ENCODE data around the gene MINDY2.

MINDY2 gene

DNA sequence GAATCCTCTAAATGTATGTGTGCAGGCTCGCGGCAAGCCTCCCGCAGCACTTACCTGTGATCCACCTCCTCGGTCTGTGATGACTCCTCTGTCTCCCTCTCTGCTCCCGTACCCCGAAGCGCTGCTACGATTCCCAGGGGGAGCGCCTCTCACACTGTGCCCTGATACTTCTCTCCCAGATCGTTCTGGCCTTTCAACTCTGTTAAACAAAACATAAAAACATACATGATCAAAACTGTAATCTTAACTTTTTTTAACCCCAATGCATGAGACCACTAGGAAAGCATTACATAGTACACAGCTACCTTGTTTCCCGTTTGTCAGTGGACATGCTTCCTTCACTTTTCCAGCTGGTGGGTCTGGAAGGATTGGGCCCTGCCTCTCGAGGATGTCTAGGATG lies 115.8 kb downstream of the MINDY2 start:
- no peak for DNase-seq (ENCODE audit: low spot score)

- DNase-seq (ENCODE audit: low spot score), result no peak
Observed at GRCh38 chr15:58889363-58889762, 118.3 kb downstream of the MINDY2 start.

GRCh38 chr15:58898150-58898680 lies 127.1 kb downstream of the MINDY2 start:
- DNase-seq (ENCODE audit: low spot score), result no peak

DNA sequence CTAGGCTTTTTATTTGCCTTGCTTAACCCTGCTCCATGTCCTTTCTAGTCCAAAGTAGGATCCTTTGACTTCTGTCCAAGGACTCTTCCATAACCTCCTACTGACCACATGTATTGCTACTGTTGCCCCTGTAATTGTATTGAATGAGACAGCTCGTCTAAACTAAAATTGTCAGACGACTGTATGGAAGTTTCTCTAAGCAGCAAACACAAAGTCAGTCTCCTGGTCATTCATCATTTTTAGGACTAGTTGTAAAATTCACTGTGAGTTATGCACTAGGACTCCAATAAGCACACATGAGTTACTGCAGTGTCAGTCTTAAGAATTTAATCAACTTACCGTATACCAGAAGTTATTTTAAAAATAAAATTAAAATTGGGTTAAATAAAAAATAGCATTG lies 129.5 kb downstream of the MINDY2 start:
- DNase-seq (ENCODE audit: low spot score), result no peak

DNA sequence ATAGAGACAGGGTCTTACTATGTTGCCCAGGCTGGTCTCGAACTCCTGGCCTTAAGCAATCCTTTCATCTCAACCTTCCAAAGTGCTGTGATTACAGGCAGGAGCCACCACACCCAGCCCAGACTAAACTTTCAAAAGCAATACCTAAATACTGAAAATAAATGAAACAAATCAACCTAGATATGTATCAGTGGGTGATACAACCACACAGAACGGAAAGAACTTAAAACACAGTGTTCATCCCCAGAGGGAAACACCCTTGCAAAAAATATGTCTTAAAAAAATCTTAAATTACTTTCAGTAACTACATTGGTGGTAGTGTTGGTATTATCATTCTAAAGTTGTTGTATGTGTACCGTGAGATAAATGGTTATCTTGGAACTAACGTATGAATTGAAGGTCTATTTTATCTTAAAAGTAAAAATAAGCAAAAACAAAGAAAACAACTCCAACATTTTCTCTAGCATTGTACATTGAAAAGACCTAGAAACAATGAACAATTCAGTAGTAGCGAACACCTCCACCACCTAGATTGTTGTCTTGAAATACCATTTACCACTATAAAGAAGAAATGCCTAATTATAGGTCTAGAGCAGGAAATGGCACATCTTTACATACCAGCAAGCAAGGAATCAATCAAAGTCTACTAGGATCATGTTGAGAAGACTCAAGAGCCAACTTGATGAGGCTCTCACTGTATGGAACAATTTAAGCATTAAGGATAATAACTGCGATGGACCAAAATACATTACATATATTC lies 137.6 kb downstream of the MINDY2 start:
- DNase-seq (ENCODE audit: low spot score), result no peak

DNA sequence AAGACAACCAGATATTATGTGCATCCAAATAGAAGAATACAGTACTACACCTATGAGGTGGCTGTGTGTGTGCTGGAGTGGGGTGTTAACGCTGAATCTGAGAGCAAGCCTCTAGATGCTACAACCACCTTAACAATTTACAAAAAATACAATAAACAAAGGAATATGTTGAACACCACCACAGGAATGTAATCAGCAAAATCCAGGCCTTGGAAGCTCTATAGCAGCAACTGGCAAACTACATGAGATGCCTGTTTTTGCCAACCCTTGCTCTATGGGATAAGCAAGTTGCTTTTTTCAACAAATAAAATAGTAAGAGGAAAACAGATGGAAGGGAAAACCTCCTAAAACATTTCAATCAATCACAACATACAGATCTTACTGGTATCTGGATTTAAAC lies 138.5 kb downstream of the MINDY2 start:
- peak; percentile 22 for DNase-seq (ENCODE audit: low spot score)

GRCh38 chr15:58910456-58910855 lies 139.4 kb downstream of the MINDY2 start:
- no peak for DNase-seq (ENCODE audit: low spot score)
